Endothelial cell of umbilical vein (primary cell): ENCODE data around the gene SAMMSON. TPM values are rescaled to one million over a fixed set of nuclear protein-coding genes. Genes with fewer than 3 reads are reported as not detected.

ENCODE experiments used
- BruUV-seq: library from RNA; stranded (reverse); fragments of 400-500 nt; replicated peaks from 2 replicates; lab custom pipeline; 2021; lab: Mats Ljungman, UMichigan
- CTCF ChIA-PET: fragments of 300-600, 350-600 bp; sonication (Branson Sonifier 250); formaldehyde crosslinking; loops from one replicate; lab custom pipeline; 2021; ENCODE audit warnings: antibody characterized with exemption, inconsistent platforms; lab: Charles Lee
- POLR2A ChIA-PET: fragments of 300-600, 350-600 bp; sonication (Branson Sonifier 250); formaldehyde crosslinking; loops from one replicate; lab custom pipeline; 2021; ENCODE audit warnings: antibody characterized with exemption, inconsistent platforms; lab: Charles Lee
- DNase-seq: peaks from one replicate; pipeline ENCODE4 v3.0.0-alpha.2; 2011; ENCODE audit warnings: low read depth, low spot score
- FAIRE-seq: peaks from 2 replicates; lab custom pipeline; 2011; peaks lifted over from hg19 to GRCh38; lab: Jason Lieb, UNC
- H2AFZ ChIP-seq: 2 replicates; pipeline ENCODE4 v1.6.0; 2012; ENCODE audit warnings: low read depth, low read length, control low read depth, inconsistent platforms
- H3K27ac ChIP-seq: 2 replicates; pipeline ENCODE4 v1.5.1; 2011; ENCODE audit warnings: low read depth, mild to moderate bottlenecking, control low read depth, low read length, moderate library complexity; ENCODE audit not compliant: insufficient read depth
- H3K27me3 ChIP-seq, 2 experiments: 2 replicates each; pipeline versions ENCODE4 v1.6.0 to v1.6.1; 2011; ENCODE audit warnings: low read length in 2 of 2, mixed read lengths in 1 of 2; ENCODE audit not compliant: control insufficient read depth in 2 of 2, insufficient read depth in 2 of 2
- H3K36me3 ChIP-seq, 2 experiments: 2 replicates in 1 of 2; 3 replicates in 1 of 2; pipeline ENCODE4 v1.5.1; 2011; ENCODE audit warnings: low read length in 2 of 2, mild to moderate bottlenecking in 1 of 2, moderate library complexity in 1 of 2; ENCODE audit not compliant: control insufficient read depth in 2 of 2, insufficient read depth in 2 of 2; ENCODE audit errors: extremely low read depth in 1 of 2
- H3K4me1 ChIP-seq: 3 replicates; pipeline ENCODE4 v1.5.1; 2011; ENCODE audit warnings: mild to moderate bottlenecking, low read length; ENCODE audit not compliant: control insufficient read depth, insufficient read depth; ENCODE audit errors: extremely low read depth
- H3K4me2 ChIP-seq: 2 replicates; pipeline ENCODE4 v1.6.1; 2011; ENCODE audit warnings: low read length, control low read depth, mixed read lengths; ENCODE audit not compliant: insufficient read depth
- H3K4me3 ChIP-seq, 3 experiments: fragments of 200-600 bp in 1 of 3; sonication (generic), shearing (Covaris generic) in 1 of 3; replicated peaks in 1 of 3; 2 replicates each; pipeline ENCODE4 v1.5.1; 2011 to 2016; ENCODE audit warnings: control low read depth in 3 of 3, low read length in 3 of 3, mild to moderate bottlenecking in 2 of 3, inconsistent platforms in 1 of 3, low read depth in 1 of 3, moderate library complexity in 1 of 3; ENCODE audit not compliant: insufficient read depth in 1 of 3
- H3K79me2 ChIP-seq: 2 replicates; pipeline ENCODE4 v1.6.0; 2012; ENCODE audit warnings: low read length, inconsistent platforms; ENCODE audit not compliant: control insufficient read depth, insufficient read depth
- H3K9ac ChIP-seq: replicated peaks from 2 replicates; pipeline ENCODE3; 2011; ENCODE audit warnings: low read length, control low read depth; ENCODE audit not compliant: insufficient read depth; ENCODE audit errors: extremely low read depth
- H3K9me1 ChIP-seq: replicated peaks from 3 replicates; pipeline ENCODE4 v1.6.0; 2011; ENCODE audit warnings: mild to moderate bottlenecking, low read length; ENCODE audit not compliant: control insufficient read depth, insufficient read depth; ENCODE audit errors: extremely low read depth
- H3K9me3 ChIP-seq: replicated peaks from 2 replicates; pipeline ENCODE4 v1.5.1; 2012; ENCODE audit warnings: low read length, inconsistent platforms; ENCODE audit not compliant: control insufficient read depth, insufficient read depth
- H4K20me1 ChIP-seq: replicated peaks from 2 replicates; pipeline ENCODE3; 2011; ENCODE audit warnings: mild to moderate bottlenecking, low read length; ENCODE audit not compliant: control insufficient read depth, insufficient read depth; ENCODE audit errors: extremely low read depth
- CTCF ChIP-seq, 2 donors: IDR thresholded peaks; 1 replicate in 1 of 2; 2 replicates in 1 of 2; pipeline ENCODE4 v1.5.1; 2011; ENCODE audit warnings: low read length in 2 of 2, mild to moderate bottlenecking in 2 of 2, moderate library complexity in 2 of 2, control low read depth in 1 of 2, inconsistent platforms in 1 of 2, low read depth in 1 of 2; ENCODE audit not compliant: insufficient read depth in 1 of 2; ENCODE audit errors: extremely low read depth in 1 of 2
- EZH2 ChIP-seq: IDR thresholded peaks from 2 replicates; pipeline ENCODE4 v1.6.1; 2012; ENCODE audit warnings: borderline replicate concordance, low read depth, mild to moderate bottlenecking, moderate library complexity, low read length, inconsistent platforms; ENCODE audit not compliant: severe bottlenecking
- FOS ChIP-seq: IDR thresholded peaks from 2 replicates; pipeline ENCODE4 v1.6.1; 2011; ENCODE audit warnings: mild to moderate bottlenecking, low read length, moderate library complexity, borderline replicate concordance; ENCODE audit not compliant: insufficient read depth
- GATA2 ChIP-seq: IDR thresholded peaks from 2 replicates; pipeline ENCODE4 v1.7.0; 2011; ENCODE audit warnings: low read depth, mild to moderate bottlenecking, moderate library complexity, mixed read lengths, low read length; ENCODE audit not compliant: insufficient read length, insufficient read depth
- JUN ChIP-seq: IDR thresholded peaks from 2 replicates; pipeline ENCODE4 v1.6.1; 2011; ENCODE audit warnings: borderline replicate concordance, low read depth; ENCODE audit not compliant: insufficient read length, insufficient read depth
- MAX ChIP-seq: IDR thresholded peaks from 2 replicates; pipeline ENCODE4 v1.6.1; 2011; ENCODE audit not compliant: insufficient read depth, insufficient read length
- MYC ChIP-seq: IDR thresholded peaks from one replicate; pipeline ENCODE4 v1.6.1; 2011; ENCODE audit warnings: mild to moderate bottlenecking, low read depth, low read length
- POLR2A ChIP-seq: IDR thresholded peaks from 2 replicates; pipeline ENCODE4 v1.6.1; 2012; ENCODE audit warnings: low read depth, mild to moderate bottlenecking, control low read depth, low read length
- POLR2AphosphoS5 ChIP-seq: IDR thresholded peaks from 2 replicates; pipeline ENCODE4 v1.6.1; 2012; ENCODE audit warnings: low read depth, mild to moderate bottlenecking, control low read depth, low read length, moderate library complexity; ENCODE audit not compliant: insufficient read depth
- dilution Hi-C: fragments of 300-500 bp; cut with MboI; formaldehyde crosslinking; loops from one replicate; pipeline ENCODE4 v1.15.0; 2019; ENCODE audit warnings: low sequenced_read_pairs; ENCODE audit not compliant: extremely low pct_ligation_motif_present
- intact Hi-C: fragments of 100-400 bp; cut with micrococcal nuclease; formaldehyde crosslinking; loops from one replicate; pipeline ENCODE4 v1.10.0; 2022
- polyA plus RNA-seq, 4 experiments: library from polyadenylated mRNA; depleted of rRNA in 3 of 4; stranded (reverse) in 3 of 4; unstranded in 1 of 4; fragments of >200 nt; gene quantifications; 2 replicates each; pipeline versions ENCODE4 v1.2.1 to v1.2.3, GENCODE V29; 2011 to 2012; ENCODE audit warnings: missing spikeins in 1 of 4
- total RNA-seq: library from RNA; stranded (reverse); gene quantifications from 2 replicates; pipeline ENCODE4 v1.2.3, GENCODE V29; 2021

Gene SAMMSON
- total and polyA plus RNA-seq, 2 donors (not counting 3 experiments of a cell fraction or from before 2014, with no cell fraction given): not detected

GRCh38 chr3:69997631-69998307, 1.8 kb upstream of the SAMMSON start:
- Histone ChIP-seq H3K27me3 (no peaks in the 10 kb centered on the region), H3K9me3 (no peaks in the 10 kb centered on the region), H4K20me1 (no peaks in the 10 kb centered on the region), H2AFZ (no peak overlapping the region), H3K4me3 (no peak overlapping the region), H3K79me2 (no peaks in the 10 kb centered on the region), H3K9ac (no peak overlapping the region), H3K4me1 (no peaks in the 10 kb centered on the region), H3K9me1 (no peaks in the 10 kb centered on the region), H3K4me2 (no peak overlapping the region), H3K36me3 (no peaks in the 10 kb centered on the region), H3K27ac (no peak overlapping the region)
- intact Hi-C loops: no loop called here
- dilution Hi-C loops: no loop called here
- FAIRE-seq (no peak), DNase-seq (no peak)
- BruUV-seq: no TSS peak
- CTCF ChIA-PET: no interaction called here
- POLR2A ChIA-PET: no interaction called here
- no peak for TF ChIP-seq GATA2
- no peak for TF ChIP-seq MYC
- TF ChIP-seq POLR2AphosphoS5: no peak
- TF ChIP-seq CTCF (IDR thresholded peaks at IDR 0.05; ENCODE audit: extremely low read depth in 1 of 2, insufficient read depth in 1 of 2, low read depth in 1 of 2, low read length in 2 of 2): no peak
- TF ChIP-seq JUN: no peak
- no peak for TF ChIP-seq POLR2A
- no peak for TF ChIP-seq FOS
- TF ChIP-seq EZH2: no peak
- no peak for TF ChIP-seq MAX
